ENCODE measurements around the gene PARD6B.

DNA sequence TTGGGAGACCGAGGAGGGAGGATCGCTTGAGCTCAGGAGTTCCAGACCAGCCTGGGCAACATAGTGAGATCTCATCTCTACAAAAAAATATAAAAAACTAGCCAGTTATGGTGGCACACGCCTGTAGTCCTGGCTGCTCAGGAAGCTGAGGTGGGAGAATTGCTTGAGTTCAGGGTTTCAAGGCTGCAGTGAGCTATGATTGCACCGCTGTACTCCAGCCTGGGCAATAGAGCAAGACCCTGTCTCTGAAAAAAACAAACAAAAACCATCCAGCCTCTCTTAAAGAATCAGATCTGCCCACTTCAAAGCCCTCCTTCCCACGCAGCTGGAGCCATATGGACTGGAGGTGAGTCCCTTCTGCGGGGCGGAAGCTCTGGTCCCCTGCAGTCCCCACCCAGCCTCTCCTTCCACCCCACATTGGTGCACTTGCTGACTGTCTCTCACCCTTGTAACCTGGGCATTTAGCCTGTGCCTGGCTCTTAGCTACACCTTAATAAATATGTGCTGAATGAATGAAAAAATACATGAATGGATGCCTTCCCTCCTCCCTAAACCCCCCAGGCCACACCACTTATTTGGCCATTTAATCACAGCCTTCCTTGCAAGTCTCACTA lies 7.2 kb upstream of the PARD6B start:
- TF ChIP-seq EZH2 (IDR thresholded peaks at IDR 0.05; ENCODE audit: insufficient read depth, low read length), result no peak
- TF ChIP-seq, protein P1, sequence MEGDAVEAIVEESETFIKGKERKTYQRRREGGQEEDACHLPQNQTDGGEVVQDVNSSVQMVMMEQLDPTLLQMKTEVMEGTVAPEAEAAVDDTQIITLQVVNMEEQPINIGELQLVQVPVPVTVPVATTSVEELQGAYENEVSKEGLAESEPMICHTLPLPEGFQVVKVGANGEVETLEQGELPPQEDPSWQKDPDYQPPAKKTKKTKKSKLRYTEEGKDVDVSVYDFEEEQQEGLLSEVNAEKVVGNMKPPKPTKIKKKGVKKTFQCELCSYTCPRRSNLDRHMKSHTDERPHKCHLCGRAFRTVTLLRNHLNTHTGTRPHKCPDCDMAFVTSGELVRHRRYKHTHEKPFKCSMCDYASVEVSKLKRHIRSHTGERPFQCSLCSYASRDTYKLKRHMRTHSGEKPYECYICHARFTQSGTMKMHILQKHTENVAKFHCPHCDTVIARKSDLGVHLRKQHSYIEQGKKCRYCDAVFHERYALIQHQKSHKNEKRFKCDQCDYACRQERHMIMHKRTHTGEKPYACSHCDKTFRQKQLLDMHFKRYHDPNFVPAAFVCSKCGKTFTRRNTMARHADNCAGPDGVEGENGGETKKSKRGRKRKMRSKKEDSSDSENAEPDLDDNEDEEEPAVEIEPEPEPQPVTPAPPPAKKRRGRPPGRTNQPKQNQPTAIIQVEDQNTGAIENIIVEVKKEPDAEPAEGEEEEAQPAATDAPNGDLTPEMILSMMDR (IDR thresholded peaks at IDR 0.05; ENCODE audit: insufficient read depth, low read depth, low read length), result no peak

Measured in astrocyte (in vitro differentiated cells and primary cell).